GM19468 (cell line): ENCODE data around the gene POTEM.
"Not testable (repeated sequence)": the region's sequence is repeated elsewhere in the genome, so short reads cannot be mapped to it uniquely, and the experiment has no call there.

ENCODE experiments used
- ATAC-seq: cut with Tn5 transposase; IDR thresholded peaks from one replicate; pipeline ENCODE4 v1.9.1; 2021; ENCODE audit warnings: mild to moderate bottlenecking, moderate library complexity, moderate number of reproducible peaks; ENCODE audit not compliant: unreplicated experiment; ENCODE audit errors: extremely low read depth

Gene POTEM

GRCh38 chr14:18967134-18967533, at the start of gene POTEM:
Gene POTEM, plus strand, starts transcription at chr14:18967434. Its CDS starts 52 bp downstream, at chr14:18967486.
- ATAC-seq = not testable (repeated sequence)

- not testable (repeated sequence) for ATAC-seq
These were observed 48.9 kb upstream of the POTEM start for GRCh38 chr14:18918345-18918744.

GRCh38 chr14:18920052-18920451, 47.2 kb upstream of the POTEM start:
- not testable (repeated sequence) for ATAC-seq

GRCh38 chr14:18921055-18921701, 46.1 kb upstream of the POTEM start:
- ATAC-seq = not testable (repeated sequence)

- ATAC-seq = not testable (repeated sequence)
These were observed 30.4 kb upstream of the POTEM start for GRCh38 chr14:18936848-18937247.

- ATAC-seq = not testable (repeated sequence)
These were observed 28.5 kb upstream of the POTEM start for GRCh38 chr14:18938733-18939132.

GRCh38 chr14:18949939-18950338, 17.3 kb upstream of the POTEM start:
- not testable (repeated sequence) for ATAC-seq

- not testable (repeated sequence) for ATAC-seq
These were observed 14.1 kb upstream of the POTEM start for GRCh38 chr14:18953085-18953484.

GRCh38 chr14:18955816-18956215, 11.4 kb upstream of the POTEM start:
- not testable (repeated sequence) for ATAC-seq

- ATAC-seq = not testable (repeated sequence)
These were observed 5.7 kb upstream of the POTEM start for GRCh38 chr14:18961576-18961975.

GRCh38 chr14:18962143-18962542, 5.1 kb upstream of the POTEM start:
- ATAC-seq = not testable (repeated sequence)

- not testable (repeated sequence) for ATAC-seq
These were observed 4.0 kb upstream of the POTEM start for GRCh38 chr14:18963276-18963675.

- ATAC-seq = not testable (repeated sequence)
These were observed 2.4 kb upstream of the POTEM start for GRCh38 chr14:18964878-18965277.

- not testable (repeated sequence) for ATAC-seq
These were observed 35.3 kb downstream of the POTEM start for GRCh38 chr14:19002566-19002965.

- ATAC-seq = not testable (repeated sequence)
These were observed 39.3 kb downstream of the POTEM start for GRCh38 chr14:19006490-19006889.

GRCh38 chr14:19007678-19008077, 40.4 kb downstream of the POTEM start:
- ATAC-seq = not testable (repeated sequence)

GRCh38 chr14:19011029-19011428, 43.8 kb downstream of the POTEM start:
- not testable (repeated sequence) for ATAC-seq

- ATAC-seq = not testable (repeated sequence)
These were observed 44.5 kb downstream of the POTEM start for GRCh38 chr14:19011703-19012102.

GRCh38 chr14:19015185-19015584, 48.0 kb downstream of the POTEM start:
- ATAC-seq = not testable (repeated sequence)

- ATAC-seq = not testable (repeated sequence)
These were observed 57.9 kb downstream of the POTEM start for GRCh38 chr14:19025080-19025589.

- ATAC-seq = not testable (repeated sequence)
These were observed 59.6 kb downstream of the POTEM start for GRCh38 chr14:19026649-19027351.
